ENCODE results near the gene IPCEF1.

The IPCEF1 gene

DNA sequence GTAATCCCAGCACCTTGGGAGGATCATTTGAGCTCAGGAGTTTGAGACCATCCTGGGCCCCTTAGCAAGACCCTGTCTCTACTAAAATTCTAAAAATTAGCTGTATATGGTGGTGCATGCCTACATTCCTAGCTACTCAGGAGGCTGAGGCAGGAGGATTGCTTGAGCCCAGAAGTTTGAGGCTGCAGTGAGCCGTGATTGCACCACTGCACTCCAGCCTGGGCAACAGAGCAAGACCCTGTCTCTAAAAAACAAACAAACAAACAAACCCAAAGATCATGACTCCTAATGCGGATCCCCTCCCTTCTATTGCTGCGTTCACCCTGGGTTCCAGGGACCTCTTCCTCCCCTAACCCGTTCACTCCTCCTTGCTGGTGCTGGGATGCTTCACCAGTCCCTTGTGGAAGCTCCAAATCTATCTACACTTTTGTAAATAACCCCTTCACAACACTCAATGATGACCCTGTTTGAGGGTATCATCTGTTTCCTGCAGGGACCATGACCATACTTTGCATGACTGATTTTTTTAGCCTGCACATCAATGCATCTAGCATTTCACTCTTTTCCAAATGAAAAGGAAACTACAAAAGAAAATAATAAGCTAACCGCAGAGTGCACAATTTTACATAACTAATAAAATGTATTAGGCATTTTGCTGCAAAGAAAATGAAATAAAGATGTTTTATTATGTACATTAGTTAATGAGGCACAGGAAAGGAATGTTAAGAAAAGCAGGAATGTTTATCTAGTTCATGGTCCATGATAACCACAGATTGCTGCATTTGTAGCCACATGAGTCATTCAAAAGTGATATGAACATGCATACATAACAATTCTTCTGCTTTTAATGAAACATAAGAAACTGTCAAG is 30.5 kb upstream of the IPCEF1 start:
- TF ChIP-seq, protein P1, sequence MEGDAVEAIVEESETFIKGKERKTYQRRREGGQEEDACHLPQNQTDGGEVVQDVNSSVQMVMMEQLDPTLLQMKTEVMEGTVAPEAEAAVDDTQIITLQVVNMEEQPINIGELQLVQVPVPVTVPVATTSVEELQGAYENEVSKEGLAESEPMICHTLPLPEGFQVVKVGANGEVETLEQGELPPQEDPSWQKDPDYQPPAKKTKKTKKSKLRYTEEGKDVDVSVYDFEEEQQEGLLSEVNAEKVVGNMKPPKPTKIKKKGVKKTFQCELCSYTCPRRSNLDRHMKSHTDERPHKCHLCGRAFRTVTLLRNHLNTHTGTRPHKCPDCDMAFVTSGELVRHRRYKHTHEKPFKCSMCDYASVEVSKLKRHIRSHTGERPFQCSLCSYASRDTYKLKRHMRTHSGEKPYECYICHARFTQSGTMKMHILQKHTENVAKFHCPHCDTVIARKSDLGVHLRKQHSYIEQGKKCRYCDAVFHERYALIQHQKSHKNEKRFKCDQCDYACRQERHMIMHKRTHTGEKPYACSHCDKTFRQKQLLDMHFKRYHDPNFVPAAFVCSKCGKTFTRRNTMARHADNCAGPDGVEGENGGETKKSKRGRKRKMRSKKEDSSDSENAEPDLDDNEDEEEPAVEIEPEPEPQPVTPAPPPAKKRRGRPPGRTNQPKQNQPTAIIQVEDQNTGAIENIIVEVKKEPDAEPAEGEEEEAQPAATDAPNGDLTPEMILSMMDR (conservative IDR thresholded peaks at IDR 0.05; ENCODE audit: low read depth, low read length), result no peak
- no peak overlapping the region for H3K4me3 ChIP-seq (ENCODE audit: low read depth, low read length)
- DNase-seq (ENCODE audit: low read depth), result peak; percentile 92

DNA sequence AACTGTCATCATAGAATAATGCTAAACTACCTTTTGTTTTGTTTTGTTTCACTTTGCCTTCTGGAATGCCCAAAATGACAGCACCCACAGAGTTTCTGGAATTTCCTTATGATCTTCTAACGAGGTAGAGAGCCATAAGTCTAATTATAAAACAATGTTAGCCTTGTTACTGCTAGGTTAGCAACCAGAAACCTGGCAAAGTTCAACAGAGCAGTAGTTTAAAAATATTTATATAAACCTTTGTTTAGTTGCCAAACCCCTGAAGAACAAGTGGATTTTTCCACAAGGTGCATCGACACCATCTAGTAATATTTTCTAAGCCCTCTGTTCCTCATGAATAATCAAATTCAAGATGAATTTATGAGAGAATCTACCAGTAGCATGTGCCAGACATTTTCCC is 27.6 kb upstream of the IPCEF1 start:
- no peak for DNase-seq (ENCODE audit: low read depth)
- H3K4me3 ChIP-seq (ENCODE audit: low read depth, low read length), result no peak overlapping the region
- TF ChIP-seq, protein P1 (conservative IDR thresholded peaks at IDR 0.05; ENCODE audit: low read depth, low read length), result no peak

DNA sequence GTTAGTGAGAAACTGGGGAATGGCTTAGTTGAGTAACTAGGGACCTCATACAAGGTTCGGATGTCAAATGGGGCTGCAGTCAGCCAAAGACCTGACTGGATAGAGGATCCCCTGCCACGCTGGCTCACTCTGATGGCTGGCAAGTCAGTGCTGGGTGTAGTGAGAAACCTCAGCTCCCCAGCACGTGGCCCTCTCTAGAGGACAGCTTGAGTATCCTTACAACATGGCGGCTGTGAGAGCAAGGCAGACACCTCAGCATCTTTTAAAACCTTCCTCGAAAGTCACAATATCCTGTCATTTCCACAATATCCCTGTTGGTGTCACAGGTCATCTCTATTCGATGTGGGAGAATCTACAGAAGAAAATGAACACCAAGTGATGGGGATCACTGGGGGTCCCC is 26.7 kb upstream of the IPCEF1 start:
- no peak for DNase-seq (ENCODE audit: low read depth)
- TF ChIP-seq, protein P1 (conservative IDR thresholded peaks at IDR 0.05; ENCODE audit: low read depth, low read length), result no peak
- no peak overlapping the region for H3K4me3 ChIP-seq (ENCODE audit: low read depth, low read length)

DNA sequence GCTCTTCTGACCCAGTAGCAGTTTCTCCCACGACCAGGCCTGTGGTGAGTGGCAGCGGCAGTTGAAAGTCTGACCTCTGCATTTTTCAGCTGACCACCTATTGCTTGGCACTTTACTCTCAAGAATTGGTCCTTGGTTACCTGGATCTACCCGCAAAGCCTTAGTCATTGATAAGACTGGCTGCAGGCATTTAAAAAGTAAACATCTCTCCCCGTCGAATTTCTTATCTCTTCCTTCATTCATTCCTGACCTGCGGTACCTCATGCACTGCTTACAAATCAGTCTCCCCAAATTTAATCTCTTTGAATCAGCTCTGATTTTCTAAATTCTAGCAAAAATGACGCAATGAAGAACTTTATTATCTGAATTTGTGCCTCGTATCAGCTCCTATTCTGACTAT is 26.1 kb upstream of the IPCEF1 start:
- TF ChIP-seq, protein P1 (conservative IDR thresholded peaks at IDR 0.05; ENCODE audit: low read depth, low read length), result no peak
- DNase-seq (ENCODE audit: low read depth), result no peak
- no peak overlapping the region for H3K4me3 ChIP-seq (ENCODE audit: low read depth, low read length)

DNA sequence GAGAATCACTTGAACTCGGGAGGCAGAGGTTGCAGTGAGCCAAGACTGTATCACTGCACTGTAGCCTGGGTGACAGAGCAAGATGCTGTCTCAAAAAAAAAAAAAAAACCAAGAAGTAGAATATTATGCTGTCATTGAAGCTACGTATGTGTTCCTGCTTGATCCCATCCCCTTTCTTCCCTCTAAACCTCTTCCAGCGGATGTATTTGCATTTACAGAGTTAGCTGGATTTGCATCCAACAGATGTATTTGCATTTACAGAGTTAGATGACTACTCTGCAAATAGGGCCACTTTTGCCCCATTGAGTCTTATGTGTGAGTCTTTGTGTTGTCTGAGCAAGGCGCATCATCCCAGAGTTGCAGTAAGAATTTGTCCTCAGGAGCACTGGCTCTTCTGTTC is 24.9 kb upstream of the IPCEF1 start:
- H3K4me3 ChIP-seq (ENCODE audit: low read depth, low read length), result no peak overlapping the region
- TF ChIP-seq, protein P1 (conservative IDR thresholded peaks at IDR 0.05; ENCODE audit: low read depth, low read length), result no peak
- DNase-seq (ENCODE audit: low read depth), result no peak

DNA sequence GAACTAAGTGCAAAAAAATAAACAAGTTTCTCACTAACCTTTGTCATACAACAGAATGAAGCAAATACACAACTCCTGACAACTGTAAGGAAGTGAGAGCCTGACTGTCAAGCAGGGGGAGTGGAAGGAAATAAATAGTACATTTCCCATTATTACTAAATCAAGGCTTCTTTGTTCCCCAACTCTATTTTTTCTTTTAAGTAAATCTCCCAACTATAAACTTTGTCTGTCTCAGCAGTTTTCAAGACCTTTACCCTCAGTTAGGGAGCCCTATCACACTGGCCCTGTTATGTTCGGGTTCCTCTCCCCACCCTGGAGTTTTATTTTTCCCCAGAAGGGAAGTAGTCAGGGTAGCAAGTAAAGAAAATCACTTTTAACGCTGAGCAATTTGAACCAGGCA is 24.1 kb upstream of the IPCEF1 start:
- H3K4me3 ChIP-seq (ENCODE audit: low read depth, low read length), result no peak overlapping the region
- TF ChIP-seq, protein P1 (conservative IDR thresholded peaks at IDR 0.05; ENCODE audit: low read depth, low read length), result no peak
- DNase-seq (ENCODE audit: low read depth), result no peak

DNA sequence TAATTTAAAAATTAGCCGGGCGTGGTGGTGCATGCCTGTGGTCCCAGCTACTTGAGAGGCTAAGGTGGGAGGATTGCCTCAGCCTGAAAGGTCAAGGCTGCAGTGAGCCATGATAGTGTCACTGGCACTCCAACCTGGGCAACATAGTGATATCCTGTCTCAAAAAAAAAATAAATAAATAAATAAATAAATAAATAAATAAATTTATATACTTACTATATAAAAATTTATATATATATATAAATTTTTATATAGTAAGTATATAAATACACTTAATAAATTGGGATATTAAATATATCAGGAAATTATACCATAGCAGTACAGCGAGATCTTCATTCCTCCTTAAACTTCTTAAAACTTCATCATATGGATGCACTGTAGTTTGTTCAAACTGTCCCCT is 23.0 kb upstream of the IPCEF1 start:
- TF ChIP-seq, protein P1 (conservative IDR thresholded peaks at IDR 0.05; ENCODE audit: low read depth, low read length), result no peak
- no peak overlapping the region for H3K4me3 ChIP-seq (ENCODE audit: low read depth, low read length)
- no peak for DNase-seq (ENCODE audit: low read depth)
